ENCODE results near the gene TAP1. TPM values are rescaled to one million over a fixed set of nuclear protein-coding genes. Genes with fewer than 3 reads are reported as not detected.

TAP1 gene
- total and polyA plus RNA-seq, 2 of the 8 experiments (the other 6 are each of a cell fraction or from before 2014, with no cell fraction given) = 16.8 to 22.0 TPM

- TF ChIP-seq HDAC2 (IDR thresholded peaks at IDR 0.05; ENCODE audit: borderline replicate concordance in 1 of 2, low read depth in 2 of 2, low read length in 2 of 2) (no peak), MAFK (IDR thresholded peaks at IDR 0.05; ENCODE audit: low read depth, low read length) (no peak), SRF (IDR thresholded peaks at IDR 0.05; ENCODE audit: low read depth, low read length) (no peak), KDM4A (IDR thresholded peaks at IDR 0.05; ENCODE audit: low read depth, low read length, severe bottlenecking) (no peak)
These were observed 24.0 kb downstream of the TAP1 start (continued) for GRCh38 chr6:32829495-32829894.

Measured in H1 (cell line).